Left colon (tissue), 2 donors: ENCODE measurements around the gene STARD8. TPM values are rescaled to one million over a fixed set of nuclear protein-coding genes. Genes with fewer than 3 reads are reported as not detected.
"Not testable (repeated sequence)": the region's sequence is repeated elsewhere in the genome, so short reads cannot be mapped to it uniquely, and the experiment has no call there.

Experiments used
- ATAC-seq: fragments of 200-7000 bp; cut with Tn5 transposase; one replicate; pipeline ENCODE4 v1.9.1; 2020; ENCODE audit warnings: mild to moderate bottlenecking, moderate library complexity
- DNase-seq, 2 donors: peaks; one replicate each; pipeline ENCODE4 v3.0.0-alpha.2; 2020
- intact Hi-C, 2 donors: fragments of 100-400 bp; cut with DNase I in 1 of 2; cut with micrococcal nuclease in 1 of 2; formaldehyde crosslinking; loops; one replicate each; pipeline versions ENCODE4 v1.11.2 to v1.14.0; 2022; cut with DNase I, micrococcal nuclease
- total RNA-seq, 2 donors: library from RNA; stranded (reverse); fragmentation: NEBNext Ultra II Directional; extraction: Animal tissue kit (Norgen Biotek cat#: 25700); gene quantifications; one replicate each; pipeline ENCODE4 v1.2.1, GENCODE V29; 2021
- donor health status: DM: no; HTN: no; CAD: no.
- donor health status: DM: yes; HTN: yes; CAD: no.

Gene STARD8
- total RNA-seq, 2 donors from 2014 or later = 1.7 to 2.3 TPM

DNA sequence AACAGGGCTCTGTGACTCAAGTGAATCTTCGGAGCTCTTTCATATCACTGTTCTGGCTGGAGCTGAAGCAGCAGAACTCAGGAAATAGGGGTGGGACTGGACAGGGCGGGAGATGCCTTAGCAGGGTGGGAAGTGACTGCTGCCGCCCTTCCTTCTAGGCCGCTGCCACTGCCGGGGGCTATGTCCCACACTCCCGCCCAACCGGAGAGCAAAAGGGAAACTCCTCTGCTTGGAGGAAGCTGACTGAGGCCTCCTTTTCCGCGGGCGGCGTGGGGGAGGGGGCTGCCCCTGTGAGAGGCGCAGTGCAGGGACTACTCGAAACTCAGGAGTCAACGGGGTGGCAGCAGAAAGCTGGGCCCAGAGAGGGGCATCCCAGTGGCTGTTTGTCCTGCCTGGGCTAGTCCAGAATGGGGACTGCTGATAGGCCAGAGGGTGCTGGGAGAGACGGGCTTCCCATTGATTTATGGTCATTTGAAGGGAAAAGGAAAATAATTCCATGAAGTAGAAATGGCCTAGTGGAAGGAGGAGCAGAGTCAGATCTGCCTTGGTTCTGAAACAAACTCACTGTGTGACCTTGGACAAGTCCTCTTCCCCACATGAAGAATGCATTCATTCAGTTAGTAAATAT is 36.9 kb downstream of the STARD8 start:
- DNase-seq (peak; percentile 19 to 43), ATAC-seq (no peak)
- intact Hi-C loops = no loop called here

DNA sequence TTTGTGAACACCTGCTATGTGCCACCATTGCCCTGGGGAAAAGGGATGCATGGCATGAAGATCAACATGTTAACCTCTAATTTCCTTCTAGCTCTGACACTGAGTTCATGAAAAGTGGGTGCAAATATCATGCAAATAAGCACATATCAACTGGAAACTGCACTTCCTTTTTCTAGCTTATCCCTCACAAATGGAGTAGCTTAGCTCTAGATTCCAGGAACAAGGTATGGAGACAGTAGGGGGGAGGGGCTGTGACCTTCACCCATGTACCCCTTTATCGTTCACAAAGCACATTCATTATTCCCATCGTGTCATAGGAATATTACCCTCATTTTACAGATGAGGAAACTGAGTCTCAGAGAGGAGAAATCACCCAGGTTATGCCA is 37.4 kb downstream of the STARD8 start:
- DNase-seq (no peak), ATAC-seq (no peak)
- intact Hi-C loops = no loop called here

DNA sequence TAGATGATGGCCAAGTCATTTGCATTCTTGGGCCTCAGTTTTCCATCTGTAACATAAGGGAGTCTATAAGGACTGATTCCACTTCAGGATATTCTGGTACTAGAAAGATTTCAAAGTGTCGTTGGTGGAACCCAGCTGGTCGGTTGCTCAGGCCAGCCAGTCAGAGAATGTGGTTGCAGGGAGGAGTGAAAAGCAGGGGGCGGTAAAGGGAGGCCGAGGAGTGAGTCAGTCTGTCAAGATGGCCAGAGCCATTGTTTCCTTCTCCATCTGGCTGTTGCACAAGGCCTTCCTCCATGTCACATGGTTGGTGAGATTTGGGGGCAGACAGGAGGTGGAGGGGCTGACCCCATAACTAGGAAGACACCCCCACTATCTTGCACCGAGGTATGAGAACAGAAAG is 38.2 kb downstream of the STARD8 start:
- intact Hi-C loops = no loop called here
- DNase-seq (no peak), ATAC-seq (no peak)

DNA sequence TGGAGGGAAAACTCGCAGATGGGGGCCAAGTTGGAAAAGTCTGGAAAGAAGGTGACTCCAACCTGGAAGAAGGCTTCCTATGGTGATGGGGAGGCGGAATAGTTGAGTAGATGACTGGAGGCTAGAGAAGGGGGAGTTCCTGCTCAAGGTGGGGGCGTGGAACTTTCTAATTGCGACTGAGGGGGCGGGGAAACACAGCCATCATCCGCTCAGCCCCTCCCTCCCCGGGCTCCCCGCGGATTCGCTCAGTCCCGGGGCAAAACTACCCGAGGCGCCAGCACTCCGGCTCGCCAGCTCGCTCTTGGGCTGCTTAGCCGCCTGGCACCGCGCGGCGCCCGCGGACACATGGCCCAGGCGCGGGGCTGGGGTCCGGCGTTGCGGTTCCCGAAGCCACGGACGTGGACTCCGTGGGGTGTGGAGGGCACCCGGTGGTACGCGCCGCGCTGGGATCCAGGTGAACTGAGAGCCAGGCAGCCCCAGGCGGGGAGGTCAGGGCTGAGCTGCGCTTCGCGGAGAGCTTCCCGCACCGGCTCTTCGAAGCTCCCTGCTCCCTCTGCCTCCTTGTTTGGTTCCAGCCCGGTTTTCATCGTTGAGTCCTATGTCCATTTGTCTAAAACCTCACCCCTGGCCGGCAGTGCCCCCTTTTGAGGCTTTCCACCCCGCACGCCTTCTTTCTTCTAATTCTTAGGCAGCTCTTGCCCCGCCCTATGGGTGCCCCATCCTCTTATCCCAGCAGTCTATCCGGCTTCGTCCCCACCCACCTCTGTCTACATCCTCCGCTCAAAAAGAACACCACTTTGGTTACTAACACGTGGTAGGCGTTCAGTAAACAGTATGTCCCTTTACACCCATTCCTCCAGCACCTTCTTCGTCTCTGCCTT is 38.9 kb downstream of the STARD8 start:
- peak in 1 of 2 donors; percentile 13 for DNase-seq
- ATAC-seq = peak; percentile 15

DNA sequence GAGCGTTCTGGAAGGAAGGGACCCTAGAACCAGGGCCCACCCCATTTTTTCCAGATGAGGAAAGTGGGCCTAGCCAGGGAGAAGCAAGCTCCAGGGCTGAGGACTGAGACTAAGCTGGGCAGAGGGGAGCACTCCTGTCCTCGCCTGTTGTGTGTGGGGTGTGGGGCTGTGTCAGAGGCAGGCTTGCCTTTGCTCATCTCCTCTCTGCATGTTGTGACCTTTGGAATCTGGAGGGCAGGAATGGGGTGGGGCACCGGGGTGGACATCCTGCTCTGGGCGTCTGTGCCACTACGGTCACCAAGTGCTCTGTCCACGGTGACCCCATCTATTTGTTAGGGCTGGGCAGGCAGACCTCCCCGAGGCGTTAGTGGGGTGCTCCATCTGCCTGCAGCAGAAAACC is 41.5 kb downstream of the STARD8 start:
- DNase-seq, intact Hi-C loops: not testable (repeated sequence)
- ATAC-seq = peak; percentile 62

More for the DNA sequence above, 38.9 kb downstream of the STARD8 start:
- intact Hi-C loops = no loop called here

DNA sequence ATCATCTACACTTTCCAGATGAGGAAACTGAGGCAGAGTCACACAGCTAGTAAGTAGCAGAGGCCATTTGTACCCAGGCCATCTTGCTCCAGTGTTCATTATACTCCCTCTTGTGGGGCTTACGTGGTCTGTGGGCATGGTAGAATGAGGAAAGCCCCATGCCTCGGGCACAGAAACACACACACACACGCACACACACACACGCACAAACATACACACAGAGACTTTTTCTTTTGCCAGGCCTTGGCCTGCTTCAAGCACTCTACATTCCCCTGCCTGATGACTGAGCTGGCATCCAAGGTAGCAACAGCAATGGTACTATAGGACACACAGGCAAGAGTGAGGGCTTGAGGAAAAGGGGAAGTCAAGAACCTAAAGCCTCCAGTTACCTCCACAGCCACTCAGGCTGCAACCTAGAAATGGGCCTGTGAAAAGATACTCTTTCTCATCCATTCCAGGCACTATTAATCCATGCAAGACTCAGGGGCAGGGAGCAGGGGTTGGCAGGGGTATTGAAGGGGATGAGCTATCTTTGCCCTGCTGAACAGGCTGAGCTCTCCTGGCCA is 43.6 kb downstream of the STARD8 start:
- no peak for ATAC-seq
- intact Hi-C loops = no loop called here
- no peak for DNase-seq

DNA sequence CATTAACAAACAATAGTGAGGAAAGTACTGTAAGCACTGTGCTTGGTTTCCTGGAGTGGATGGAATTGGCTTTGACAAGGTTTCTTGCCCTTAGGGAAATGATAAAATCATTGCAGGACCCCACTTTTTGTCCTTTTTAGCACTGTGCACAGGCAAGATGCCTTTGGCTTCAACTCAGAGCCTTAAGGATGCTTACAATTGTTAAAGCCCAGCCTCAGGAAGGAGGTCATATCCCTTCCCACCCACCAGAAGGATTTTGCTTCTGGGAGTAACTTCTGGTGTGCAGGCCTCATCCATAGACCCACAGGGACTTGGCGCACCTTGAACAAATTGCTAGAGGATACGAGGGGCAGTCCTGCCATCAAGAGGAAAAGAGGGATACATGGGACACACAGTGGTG is 44.5 kb downstream of the STARD8 start:
- intact Hi-C loops = no loop called here
- no peak for DNase-seq
- no peak for ATAC-seq

DNA sequence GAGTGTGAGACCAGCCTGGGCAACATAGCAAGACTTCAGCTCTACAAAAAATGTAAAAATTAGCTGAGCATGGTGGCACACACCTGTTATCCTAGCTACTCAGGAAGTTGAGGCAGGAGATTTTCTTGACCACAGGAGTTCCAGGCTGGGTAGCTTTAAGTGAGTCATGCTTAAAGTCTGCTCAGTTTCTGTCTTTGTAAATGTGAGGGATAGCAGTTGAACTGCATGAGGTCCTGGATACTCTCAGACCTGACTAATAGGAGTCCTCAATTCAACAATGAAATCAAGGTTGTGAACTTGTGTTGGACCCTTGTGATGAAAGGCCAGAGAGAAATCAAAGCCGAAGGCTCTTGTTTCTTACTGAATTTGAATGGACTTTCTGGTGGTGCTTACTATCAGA is 45.2 kb downstream of the STARD8 start:
- no peak for DNase-seq
- intact Hi-C loops = no loop called here
- no peak for ATAC-seq

DNA sequence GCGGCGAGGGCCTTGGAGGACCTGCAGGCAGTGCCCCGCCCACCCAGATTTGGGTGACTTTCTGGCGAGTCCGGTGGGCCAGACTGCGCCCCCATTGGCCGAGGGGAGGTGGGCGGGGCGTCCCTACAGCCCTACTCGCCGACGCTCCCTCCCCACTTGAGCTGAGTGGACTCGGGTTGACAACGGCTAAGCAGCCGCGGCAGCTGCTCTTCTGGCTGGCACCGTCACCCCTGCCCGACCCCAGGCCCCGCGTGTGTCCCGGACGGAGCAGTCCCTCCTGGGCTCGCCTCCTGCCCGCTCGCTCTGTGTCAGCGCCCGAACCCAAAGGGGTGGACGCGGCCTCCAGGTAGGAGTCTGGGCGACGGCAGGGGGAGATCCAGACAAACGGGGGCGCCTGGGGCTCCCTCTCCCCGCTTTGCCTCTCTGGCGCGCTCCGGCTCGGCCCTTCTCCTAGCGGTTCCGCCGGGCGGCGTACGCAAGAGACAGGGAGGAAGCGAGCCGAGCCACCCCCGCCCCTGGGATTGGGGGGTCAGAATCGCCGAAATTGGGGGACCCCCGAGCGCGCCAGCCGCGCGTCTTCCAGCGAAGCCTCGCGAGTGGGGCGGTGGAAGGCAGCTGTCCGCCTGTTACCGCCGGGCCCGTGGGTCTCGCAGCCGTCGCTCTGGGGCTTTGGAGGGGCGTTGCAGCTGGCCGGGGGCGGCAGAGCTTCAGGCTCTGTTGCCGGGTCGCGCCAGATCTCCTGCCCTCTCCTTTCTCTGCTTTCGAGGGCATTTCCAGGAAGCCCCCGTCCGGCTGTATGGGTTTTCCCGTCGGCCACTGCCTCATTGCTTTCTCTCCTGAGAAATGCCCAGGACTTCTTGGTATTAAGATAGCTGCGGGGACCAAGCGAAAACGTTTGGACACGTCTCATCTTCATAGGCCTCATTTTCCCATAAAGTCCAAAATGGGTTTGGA is 46.3 kb downstream of the STARD8 start:
- ATAC-seq = peak; percentile 40
- peak; percentile 58 to 63 for DNase-seq
- intact Hi-C loops = no loop called here

DNA sequence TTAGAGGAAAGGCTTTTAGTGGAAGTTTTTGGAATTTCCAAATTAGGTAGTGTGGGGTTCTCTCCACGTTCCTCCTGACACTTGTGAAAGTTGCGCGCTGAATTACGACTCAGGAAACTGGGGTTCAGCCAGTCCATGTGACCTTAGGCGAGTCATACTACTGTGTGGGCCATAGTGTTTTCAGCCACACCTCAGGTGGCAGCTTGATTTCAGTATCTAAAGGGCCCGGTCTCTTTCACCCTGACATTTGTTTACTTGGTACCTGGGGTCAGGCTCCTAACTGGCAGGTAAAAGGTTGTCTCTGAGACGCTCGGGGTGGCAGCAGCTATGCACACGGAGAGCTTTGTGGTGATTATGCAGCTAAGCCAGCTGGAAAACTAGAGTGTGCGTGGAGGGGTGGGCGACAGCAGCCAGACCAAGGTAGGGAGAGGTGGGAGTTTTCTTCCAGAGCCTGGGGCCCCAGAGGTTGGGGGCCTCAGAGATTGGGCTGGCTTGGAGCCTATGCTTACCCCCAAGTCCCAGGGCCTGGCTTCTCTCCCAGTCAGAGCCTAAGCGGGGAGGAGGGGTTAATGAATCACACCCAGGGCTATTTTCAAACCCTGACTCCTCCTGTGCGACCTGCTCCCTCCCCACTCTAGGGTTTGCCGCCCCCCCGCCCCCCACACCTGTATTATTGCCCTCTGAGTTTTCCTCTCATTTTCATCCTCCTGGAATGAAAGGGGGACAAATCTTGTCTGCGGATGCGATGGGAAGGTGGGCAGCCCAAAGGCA is 47.2 kb downstream of the STARD8 start:
- DNase-seq (no peak), ATAC-seq (no peak)
- intact Hi-C loops = no loop called here

DNA sequence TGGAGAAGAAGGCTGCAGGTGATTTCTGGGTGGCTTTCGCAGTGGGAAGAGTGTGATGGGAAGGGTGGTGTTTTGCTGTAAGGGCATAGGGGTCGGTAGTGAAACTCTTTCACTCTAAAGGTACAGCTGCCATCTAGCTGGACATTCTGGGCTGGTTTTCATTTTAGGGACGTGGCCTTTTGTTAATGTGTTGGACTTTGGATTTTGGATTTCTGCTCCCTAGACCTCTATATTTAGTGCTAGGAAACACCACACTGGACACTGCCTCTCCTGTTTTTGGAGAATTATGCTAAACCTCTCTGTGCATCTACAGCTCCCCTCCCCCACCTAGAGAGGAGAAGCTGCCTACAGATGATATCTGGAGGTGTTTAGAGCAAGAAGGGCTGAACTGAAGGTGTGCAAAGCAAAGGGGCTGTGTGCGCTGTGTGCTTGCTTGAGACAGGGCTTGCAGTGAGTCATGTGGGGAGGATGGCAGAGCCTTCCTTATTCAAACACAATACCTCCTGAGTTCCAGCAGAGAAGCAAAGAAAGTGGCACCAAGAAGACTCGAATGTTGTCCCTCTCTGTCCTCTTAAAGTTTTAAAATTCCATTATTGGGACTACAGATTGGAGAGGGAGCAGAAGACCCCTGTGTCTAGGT is 47.9 kb downstream of the STARD8 start:
- intact Hi-C loops = no loop called here
- DNase-seq (no peak), ATAC-seq (no peak)

DNA sequence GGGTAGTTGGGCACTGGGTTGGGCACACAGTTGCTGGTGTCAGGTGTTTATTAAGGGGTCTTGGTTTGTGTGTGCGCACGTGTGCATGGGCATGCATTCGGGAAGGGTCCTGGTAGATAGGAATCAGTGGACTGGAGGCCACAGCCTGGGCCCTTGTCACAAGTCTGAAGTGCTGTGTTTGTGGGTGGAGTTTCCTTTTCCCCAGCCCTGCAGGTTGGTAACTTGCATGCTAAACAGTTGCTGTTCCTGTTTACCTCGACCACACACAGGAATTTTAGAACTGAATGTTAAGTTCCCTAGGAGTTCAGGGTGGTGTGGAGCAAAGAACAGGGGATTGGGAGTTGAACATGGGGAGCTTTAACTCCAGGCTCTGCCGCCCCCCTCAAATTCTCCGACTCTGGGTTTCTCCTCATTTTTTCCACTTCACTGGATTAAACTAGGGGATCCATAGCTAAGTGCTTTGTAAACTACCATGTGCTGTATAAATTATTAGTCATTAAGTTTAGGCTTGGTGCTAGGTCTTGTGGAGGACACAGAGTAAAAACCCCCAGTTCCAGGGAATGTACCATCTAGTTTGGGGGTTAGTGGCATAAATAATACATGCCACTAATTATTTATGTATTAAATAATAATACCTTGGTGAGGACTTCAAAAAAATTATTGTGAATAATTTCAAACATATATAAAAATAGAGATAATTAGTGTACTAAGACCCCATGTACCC is 49.0 kb downstream of the STARD8 start:
- DNase-seq (no peak), ATAC-seq (no peak)
- intact Hi-C loops = no loop called here

DNA sequence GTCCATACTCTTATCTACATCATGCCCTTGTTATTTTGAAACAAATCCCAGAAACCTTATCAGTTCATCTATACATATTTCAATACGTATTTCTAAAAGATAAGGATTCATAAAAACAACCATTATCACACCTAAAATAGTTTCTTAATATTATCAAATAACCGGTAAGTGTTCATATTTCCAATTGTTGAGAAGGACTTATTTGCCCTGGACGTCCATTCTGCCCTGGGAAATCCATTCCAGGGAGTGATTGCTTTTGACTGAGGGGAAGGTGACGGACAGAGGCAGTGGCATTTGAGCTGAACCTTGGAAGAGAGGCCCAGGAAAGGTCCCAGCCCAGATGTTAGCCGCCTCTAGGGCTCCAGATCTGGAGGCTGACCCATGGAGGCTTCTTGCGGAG is 49.6 kb downstream of the STARD8 start:
- intact Hi-C loops = no loop called here
- DNase-seq (no peak), ATAC-seq (no peak)

DNA sequence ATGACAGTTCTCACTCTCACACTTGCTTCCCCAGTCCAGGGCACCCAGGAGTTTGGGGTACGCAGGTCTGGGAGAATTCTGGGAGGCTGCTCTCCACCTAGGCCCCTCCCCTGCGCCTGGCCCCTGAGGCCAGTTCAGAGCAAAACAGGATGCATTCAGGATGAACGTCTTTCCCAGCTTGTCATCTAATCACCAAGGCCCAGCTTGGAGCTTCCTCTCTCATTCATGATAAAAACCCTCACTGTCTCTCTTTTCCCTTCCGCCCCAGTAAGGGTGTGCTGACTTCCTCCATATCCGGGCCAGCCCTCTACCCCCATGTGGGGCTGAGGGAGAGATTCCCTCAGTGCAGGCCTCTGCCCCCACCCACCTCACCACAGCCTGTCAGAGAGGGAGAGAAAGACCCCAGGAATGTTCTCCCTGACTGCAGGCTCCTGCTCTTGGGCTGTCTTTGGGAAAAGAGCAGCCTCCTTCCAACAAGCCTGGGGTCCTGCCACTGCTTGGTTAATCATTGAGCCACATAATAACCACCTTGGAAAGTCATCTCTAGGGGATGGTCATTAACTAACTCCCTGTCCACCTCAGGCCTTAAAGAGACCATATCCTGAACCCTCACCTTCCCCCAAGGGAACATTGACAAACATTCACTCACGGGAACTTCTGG is 50.1 kb downstream of the STARD8 start:
- DNase-seq (no peak), ATAC-seq (no peak)
- intact Hi-C loops = no loop called here

DNA sequence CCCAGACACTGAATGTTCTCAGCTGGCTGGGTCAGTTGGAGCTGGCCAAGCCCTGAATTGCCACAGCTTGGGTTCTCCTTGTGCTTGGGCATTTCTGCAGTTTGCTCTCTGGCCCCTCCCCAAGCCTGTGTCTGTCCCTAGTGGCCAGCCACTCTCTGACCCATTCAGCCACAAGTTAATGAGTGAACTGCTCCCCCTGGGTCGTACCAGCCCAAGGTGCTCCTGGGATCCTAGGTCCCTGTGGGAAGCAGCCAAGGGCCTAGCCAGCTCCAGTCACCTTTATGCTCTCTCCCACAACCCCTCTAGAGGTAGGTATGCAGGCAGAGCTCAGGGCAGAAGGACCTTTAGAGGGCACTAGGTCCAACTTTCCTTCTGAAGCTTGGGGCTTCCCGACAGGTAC is 51.5 kb downstream of the STARD8 start:
- DNase-seq (no peak), ATAC-seq (no peak)
- intact Hi-C loops = no loop called here

DNA sequence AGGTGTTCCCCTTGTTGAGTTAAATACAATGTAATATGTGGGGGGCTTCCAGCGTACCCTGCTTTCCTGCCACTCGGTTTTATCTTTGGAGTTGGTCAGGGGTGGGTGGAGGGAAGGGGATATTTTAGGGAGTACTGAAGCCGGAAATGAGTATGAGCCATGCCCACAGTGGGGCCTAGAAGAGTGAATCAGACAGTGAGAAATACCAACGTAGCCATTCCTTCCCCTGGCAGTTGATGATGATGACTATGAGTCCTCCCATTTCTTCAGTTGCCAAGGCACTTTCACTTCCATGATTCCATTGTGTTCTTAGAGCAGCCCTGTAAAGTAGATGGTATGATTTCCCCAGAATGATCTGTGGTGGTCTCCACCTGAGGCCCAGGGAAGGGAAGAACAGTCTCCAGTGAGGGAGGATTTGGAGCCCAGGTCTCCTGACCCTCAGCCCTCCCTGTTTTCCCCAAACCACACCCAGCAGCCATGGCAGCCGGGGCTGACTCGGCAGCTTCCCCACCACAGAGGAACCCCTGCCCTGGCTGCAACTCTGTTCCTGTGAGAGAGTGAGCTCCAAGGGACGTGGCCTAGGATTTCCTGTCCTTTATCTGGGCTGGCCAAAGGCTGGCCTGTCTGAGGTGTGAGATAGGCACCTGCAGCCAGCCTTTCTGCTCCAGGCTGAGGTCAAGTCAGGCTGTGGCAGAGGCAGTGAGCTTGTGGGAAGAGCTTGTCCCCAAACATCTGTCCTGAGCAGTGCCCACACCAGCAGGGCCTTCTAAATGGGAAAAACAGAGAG is 52.7 kb downstream of the STARD8 start:
- DNase-seq = no peak
- no peak for ATAC-seq
- intact Hi-C loops = no loop called here
